HG03066 (cell line): ENCODE results near the gene CDH22.

Experiments used
- ATAC-seq: cut with Tn5 transposase; IDR thresholded peaks from one replicate; pipeline ENCODE4 v1.9.1; 2021; ENCODE audit warnings: low read depth; ENCODE audit not compliant: unreplicated experiment

Gene CDH22

DNA sequence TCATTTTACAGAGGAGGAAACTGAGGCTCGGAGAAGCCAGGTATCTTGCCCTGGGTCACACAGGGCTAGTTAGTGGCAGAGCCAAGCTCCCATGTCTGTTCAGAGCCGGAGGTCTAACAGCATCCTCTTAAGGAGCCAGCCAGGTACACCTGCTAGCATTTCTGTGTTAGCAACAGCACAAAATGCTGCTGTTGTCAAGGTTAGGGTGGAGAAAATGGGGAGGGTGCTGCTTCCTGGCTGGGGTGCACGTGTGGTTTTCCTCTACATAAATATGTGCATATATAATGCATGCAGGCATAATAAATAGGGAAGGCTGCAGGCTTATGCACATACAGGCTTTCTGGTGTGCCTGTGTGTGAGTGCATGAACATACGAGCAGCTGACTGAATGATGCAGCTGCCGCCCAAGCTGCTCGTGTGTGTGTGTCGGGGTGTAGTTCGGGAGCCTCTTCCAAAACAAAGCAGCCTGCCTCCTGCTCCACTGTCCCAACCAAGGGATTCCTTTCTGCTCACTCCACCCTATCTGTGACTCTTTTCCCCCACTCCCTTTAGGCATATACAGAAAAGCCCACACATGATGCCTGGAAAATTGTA, 103.6 kb downstream of the CDH22 start:
- no peak for ATAC-seq

- ATAC-seq = no peak
These were observed 104.8 kb downstream of the CDH22 start for GRCh38 chr20:46203510-46203837.

DNA sequence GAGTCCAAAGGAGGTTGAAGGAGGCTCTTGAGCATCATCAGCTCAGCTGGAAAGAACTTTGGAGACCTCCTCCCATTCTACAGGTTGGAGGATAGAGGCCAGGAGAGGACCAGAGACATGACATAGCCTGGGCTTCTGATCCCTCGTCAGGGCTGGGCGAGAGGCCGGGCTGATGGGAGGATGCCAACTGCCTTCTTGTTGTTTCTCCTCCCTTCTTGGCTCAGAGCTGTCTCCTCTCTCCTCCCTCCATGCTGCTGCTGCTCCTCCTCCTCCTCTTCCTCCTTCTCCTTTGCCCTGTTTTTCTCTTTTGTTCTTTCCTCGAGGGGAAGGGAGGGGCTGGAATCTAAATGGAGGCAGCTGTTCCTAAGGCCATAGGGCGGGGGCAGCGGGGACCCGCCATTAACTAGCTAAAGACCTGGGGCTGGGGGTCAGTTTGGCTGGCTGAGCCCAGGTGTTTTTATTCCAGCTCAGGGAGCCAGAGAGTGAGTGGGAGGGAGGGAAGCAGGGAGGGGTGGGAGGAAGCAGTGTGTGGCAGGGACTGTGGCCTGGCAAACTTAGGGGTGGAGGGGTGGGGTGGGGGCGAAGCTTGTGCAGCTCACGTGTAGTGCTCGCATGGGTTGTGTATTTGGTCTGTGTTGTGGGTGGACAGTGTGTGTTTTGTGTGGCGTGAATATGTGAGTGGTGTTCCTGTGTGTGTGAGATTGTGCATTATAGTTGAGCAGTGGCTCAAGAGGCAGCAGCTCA, 105.4 kb downstream of the CDH22 start:
- no peak for ATAC-seq

DNA sequence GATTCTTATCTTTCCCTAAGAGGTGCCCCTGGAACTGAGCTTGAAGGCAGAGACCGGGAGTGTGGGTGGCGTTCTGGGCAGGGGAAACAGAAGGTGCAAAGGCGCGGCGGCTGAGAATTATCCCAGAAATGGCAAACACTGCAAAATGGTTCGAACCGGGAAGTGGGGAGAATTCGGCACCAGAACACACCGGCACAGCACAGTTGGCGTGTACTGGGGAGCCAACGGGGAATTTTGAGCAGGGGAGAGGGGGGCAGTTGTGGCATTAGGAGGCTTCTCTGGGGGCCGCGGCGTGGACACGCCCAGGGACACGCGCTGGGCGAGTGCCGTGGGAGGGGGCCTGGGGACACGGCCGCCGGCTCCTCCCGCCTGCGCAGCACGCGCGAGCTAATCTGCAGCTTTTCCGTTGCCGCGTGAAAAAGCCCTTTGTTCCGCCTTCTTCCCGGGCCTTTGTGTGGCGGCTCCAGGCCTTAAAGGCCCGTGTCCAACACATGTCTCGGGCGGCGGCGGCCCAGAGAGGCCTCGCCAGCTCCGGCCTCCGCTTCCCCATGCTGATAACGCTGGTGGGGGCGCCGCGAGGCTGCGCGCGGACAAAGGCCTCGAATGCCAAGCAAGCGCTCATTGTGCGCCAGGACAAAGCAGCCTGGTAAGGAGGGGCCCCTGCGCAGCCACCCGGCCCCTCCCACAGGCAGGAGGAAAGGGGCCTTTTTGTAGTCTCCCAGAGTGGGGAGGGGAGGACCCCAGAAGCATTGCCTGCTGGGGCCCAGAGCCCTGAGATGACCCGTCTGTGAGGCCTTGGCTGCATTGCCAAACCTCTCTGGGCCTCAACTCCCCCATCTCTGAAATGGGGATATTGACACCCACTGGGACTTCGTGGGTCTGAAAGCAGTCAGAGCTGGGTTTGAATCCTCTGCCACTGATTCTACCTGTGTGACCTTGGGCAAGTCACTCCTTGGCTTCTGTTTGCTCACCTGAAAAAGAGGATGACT, 107.4 kb downstream of the CDH22 start:
- ATAC-seq = no peak

DNA sequence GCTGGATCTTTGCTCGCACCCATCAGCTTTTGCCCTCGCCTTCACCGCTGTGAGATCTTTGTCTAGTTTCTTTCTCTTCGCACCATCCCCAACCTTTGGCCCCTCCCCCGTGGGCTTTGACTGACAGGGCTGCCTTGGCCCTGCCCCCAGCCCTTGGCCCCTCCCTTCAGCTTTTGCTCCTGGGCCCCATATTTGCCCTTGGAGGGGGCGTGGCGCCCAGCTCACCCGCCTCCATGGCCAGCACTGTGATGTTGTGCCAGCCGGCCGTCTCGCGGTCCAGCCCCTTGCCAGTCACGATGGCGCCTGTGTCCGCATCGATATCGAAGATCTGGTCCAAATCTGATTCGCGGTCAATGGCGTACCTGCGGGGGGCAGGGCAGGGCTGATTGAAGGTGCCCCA, 109.1 kb downstream of the CDH22 start:
- no peak for ATAC-seq

DNA sequence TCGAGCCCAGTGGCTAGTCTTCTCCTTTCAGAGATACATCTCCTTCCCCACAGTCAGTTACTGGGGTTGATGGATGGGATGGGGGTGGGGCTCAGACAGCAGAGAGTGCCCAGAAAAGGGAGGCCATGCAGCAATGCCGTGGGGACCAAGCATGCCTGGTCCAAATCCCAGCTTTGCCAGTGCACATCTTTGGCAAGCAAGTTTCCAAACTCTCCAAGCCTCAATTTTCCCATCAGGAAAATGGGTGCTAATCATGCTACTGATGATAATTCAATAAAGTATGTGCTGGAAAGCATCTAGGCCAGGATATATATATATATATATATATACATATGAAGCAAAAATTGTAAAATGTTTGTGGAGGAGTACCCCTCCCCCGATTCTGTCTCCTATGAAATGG, 111.3 kb downstream of the CDH22 start:
- ATAC-seq = no peak

DNA sequence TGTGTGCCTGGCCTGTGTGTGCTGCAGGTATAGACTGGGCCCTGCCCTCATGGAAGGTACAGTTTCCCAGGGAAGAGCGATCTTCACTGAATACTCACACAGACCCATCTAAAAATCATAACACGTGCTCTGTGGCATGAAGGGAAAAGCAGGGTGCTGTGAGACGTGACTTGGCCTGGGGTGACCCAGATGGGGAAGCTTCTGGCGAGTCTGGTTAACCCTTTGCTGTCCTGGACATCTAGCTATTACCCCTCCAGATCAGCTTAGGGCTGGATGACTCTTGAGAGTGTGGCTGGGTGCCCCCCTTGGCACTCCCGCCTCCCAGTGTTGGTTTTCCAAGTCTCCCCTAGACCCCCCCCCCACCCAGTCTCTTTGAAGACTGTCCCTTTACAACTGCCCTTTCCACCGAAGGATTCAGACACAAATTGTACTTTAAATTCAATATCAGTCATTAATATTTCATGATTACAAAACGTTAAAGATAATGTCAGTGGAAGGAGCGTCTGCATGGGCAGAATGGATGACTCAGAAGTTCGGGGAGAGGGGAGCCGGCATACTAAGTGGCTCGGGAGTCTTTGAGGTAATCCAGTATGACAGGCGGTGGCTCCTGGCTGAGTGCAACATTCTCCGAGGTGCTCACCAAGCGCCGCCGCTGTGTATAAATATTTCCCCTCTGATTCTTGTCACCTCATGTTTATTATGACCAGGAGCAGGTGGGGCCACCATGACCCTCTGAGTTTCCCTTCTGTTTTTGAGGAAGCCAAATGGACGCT, 112.8 kb downstream of the CDH22 start:
- ATAC-seq = no peak

GRCh38 chr20:46194409-46194808, 113.9 kb downstream of the CDH22 start:
- no peak for ATAC-seq

- ATAC-seq = no peak
These were observed 115.8 kb downstream of the CDH22 start for GRCh38 chr20:46192376-46192944.

DNA sequence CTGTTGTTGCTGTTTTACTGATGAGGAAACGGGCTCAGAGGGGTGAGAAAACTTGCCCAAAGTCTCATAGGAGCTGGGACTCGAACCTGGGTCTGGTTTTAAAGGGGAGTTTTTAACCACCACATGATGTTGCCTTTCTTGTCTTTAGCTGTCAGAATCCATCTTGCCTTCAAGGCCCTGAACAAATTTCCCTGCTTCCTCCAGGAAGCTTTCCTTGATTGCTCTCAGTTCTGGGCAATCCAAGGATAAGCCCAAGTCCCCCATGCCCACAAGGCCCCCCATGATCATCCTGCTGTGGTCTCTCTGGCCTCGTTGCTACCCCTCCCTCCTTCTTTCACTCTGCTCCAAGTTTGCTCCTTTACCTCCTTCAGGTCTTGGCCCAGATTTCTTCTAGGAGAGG, 116.7 kb downstream of the CDH22 start:
- no peak for ATAC-seq

- ATAC-seq = no peak
These were observed 117.1 kb downstream of the CDH22 start for GRCh38 chr20:46191168-46191540.

DNA sequence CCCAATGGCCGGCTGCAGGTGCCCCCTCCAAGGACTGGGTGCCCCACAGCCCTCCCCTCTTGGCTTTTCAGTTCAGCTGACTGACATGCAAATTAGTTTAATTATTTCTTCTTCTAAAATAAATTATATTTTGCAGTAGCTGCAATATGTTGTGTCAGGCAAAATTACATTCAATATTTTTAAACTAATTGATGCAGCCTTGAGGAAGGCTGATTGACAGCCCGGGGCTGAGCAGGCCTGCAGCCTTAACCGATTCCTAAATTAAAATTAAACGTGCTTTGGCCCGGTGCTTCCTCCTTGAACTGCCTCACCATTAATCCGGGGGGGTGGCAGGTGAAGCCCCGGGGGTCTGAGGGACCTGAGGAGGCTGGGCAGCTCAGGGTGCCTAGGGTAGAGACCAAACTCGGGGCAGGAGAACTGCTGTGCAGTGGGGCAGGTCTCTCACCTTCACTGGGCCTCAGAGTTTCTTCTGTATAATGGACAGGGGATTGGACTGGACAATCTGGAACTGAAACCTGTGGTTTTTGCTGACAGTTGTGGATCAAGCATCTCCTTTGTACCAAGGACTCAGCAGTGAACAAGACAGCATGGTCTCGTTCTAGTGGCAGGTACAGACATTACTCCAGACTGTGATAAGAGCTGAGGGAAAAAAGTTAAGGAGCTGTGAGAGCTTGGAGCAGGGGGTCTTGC, 117.7 kb downstream of the CDH22 start:
- no peak for ATAC-seq

DNA sequence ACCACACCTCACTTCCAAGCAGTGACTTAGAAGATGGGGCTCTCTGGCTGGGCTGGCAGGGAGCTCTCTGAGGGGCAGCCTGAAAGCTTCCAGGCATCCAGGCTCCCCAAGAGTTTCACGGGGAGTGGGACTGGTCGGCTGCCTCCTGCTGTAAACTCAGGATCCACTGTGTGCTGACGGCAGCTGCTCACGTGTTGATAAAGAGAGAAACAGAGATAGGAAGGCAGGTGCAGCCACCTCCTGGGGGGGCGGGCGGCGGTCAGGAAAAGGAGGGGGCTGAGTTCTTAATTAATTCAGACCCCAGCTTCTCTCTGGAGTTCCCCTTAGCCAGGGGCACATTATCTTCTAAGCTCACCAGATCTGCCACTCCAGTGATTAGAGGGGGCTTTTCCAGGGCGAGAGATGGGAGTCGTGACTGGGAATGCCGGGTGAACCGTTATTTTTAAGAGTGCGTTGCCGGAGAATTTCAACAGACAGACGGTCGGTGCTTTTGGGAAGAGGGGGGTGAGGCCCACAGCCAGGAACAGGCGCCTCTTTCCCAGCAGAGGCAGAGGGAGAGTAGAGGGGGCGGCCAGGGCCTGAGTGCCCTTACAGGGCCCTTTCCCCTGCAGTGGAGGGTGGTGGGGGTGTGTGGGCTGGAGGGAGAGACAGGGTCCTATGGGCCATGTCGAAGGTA, 119.3 kb downstream of the CDH22 start:
- no peak for ATAC-seq

- ATAC-seq = no peak
These were observed 122.1 kb downstream of the CDH22 start for GRCh38 chr20:46186210-46186609.

DNA sequence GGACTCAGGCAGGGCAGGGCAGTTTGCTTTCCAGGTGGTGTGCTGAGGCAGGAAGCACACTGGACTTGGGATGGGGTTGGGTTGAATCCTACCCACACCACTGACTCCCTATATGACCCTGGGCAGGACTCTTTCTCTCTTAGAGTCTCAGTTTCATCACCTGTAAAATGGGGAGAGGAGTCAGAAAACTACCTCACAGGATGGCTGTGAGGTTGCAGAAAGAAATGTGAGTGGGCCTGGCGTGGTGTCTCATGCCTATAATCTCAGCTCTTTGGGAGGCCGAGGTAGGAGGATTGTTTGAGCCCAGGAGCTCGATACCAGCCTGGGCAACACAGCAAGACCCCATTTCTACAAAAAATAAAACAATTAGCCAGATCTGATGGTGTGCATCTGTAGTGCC, 122.9 kb downstream of the CDH22 start:
- ATAC-seq = no peak

DNA sequence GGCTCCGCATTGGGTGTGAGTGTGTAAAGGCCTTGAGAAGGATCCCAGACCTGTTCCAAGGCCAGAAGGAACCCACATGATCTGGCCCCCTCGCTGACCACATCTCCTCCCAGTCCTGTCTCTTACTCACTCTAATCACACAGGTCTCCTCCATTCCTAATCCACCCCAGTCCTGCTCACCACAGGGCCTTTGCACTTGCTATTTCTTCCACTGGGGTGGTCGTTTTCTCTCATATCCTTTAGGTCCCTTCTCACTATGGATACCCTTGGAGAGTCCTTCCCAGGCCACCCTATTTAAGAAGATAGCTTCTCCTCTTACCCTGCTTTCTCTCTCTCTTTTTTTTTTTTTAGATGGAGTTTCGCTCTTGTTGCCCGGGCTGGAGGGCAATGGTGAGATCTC, 124.5 kb downstream of the CDH22 start:
- no peak for ATAC-seq

GRCh38 chr20:46182276-46183200, 125.8 kb downstream of the CDH22 start:
- ATAC-seq = no peak

- ATAC-seq = no peak
These were observed 128.4 kb downstream of the CDH22 start for GRCh38 chr20:46179862-46180261.
